HG03571 (cell line): Measurements from ENCODE around the gene KLHDC9.
"Not testable (repeated sequence)": the region's sequence is repeated elsewhere in the genome, so short reads cannot be mapped to it uniquely, and the experiment has no call there.

Experiments
- ATAC-seq: cut with Tn5 transposase; IDR thresholded peaks from one replicate; pipeline ENCODE4 v1.9.1; 2021; ENCODE audit not compliant: unreplicated experiment

Gene KLHDC9, protein sequence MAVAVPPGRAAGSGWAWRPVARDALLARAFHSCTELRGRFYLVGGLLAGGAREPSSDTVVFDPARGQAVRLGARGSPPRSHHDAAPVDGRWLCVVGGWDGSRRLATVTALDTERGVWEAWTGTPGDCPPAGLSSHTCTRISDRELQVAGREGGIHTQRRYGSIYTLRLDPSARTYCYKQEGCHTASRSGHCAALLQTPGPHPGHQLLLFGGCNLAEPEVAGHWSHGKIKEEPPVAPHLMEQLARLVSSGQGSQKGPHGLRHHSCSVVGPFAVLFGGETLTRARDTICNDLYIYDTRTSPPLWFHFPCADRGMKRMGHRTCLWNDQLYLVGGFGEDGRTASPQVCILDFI

DNA sequence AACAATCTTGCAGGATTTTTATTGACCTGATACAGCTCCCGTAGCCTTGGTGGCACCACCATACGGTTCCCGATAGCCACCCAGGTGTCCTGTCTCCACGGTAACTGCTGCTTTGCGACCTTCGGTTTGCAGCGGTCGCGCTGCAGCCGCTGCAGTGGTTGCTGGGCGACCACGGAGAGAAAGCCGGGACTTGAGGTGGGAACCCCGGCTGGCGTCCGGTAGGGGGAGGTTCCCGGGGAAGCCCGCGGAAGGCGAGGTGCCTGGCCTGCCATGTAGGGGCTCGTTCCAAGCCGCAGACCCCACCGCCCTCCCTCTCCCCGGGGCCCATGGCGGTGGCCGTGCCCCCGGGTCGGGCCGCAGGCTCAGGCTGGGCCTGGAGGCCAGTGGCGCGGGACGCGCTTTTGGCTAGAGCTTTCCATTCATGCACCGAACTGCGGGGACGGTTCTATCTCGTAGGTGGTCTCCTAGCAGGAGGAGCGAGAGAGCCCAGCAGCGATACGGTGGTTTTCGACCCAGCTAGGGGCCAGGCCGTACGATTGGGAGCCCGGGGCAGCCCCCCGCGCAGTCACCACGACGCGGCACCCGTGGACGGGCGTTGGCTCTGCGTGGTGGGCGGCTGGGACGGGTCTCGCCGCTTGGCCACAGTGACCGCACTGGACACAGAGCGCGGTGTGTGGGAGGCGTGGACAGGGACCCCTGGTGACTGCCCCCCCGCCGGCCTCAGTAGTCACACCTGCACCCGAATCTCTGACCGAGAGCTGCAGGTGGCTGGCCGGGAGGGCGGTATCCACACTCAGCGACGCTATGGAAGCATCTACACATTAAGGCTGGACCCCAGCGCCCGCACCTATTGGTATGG is at the start of gene KLHDC9:
TSS of gene KLHDC9 (plus strand) at position 152 of the 859 bp plus-strand sequence. CDS start at position 327, 175 bp downstream.
- ATAC-seq, result peak; percentile 51

DNA sequence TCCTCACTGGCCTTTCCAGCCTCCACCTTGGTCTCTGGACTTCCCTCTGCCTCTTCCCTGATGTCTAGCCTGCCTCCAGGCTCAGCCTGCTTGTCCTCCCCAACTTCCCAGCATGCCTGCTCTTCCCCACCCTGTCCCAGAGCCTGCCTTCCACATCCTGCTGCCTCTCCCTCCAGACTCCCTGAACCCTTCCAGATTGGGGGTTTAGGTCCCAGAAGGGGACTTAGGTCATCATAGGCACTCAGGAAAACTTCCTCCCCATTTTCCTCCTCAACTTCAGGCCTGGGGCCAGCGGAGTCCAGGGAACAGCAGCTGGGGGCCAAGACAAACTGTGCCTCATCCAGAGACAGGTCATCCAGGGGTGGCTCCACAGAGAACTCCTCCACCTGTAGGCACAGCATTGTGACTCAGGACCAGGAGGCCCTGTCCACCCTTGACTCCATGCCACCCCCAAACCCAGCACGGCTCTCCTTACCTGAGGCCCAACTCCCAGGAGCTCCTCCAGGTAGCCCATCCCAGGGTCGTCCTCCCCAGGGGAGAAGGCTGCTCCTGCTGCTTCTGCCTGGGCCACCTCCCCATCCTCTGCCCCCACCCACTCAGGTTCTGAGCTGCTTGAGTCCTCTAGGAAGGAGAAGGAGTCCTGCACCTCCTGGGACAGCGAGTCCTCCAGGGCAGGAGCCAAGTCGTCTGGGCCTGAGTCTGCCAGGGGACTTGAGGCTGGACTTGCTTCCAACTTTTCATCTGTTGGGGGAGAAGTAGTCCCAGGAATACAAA is 49.0 kb upstream of the KLHDC9 start:
- no peak for ATAC-seq

DNA sequence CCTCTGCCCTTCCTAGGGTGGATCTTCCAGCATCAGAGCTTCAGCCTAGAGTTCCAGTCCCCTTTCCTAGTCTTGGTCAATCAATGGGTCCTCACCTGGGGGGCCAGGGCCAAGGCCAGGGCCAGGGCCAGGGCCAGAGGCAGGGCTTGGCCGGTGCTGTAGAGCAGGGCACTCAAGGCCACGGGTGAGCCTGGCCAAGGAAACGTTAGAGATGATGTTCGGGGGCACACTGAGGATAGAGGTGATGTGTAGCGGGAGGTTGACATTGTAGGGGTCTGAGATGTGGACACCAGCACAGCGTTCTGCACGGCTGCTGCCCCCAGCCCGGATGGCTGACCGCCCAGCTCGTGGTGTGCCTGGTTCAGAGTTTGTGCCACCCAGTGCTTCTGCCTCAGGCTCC is 46.9 kb upstream of the KLHDC9 start:
- ATAC-seq, result no peak

DNA sequence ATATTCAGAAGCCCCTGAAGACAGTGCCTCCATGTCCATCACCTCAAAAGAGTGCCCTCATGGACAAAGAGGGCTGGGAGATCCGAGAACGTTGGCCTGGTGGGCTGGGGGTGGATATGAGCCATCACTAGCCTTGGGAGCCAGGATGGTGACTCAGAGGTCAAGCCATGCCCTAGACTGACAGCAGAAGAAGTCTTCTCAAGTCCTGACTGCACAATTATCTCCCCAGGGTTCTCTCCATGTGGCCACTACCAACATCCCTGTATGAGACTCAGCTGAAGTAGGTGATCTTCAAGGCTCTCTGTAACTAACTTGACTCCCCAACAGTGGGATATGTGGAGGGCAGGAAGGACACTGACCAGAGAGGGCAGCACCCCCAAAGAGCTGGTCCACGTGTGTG is 45.3 kb upstream of the KLHDC9 start:
- ATAC-seq, result no peak

DNA sequence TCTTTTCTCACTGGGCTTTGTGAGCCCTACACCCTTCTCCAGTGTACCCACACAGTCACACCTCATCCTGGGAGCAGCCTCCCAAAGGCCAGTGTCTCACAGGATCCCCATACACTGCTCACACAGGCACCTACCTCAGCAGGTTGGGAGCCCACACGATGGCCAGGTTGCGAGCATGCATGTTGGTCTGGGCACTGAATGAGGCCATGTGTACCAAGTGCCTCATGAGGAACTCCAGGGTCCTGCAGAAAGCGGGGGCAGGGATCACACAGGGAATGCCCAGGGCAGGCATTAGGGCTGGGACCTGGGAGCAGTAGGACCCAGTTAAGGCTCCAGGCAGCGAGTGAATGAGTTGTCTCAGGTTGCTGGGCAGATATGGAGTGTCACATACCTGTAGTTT is 43.9 kb upstream of the KLHDC9 start:
- ATAC-seq, result no peak

DNA sequence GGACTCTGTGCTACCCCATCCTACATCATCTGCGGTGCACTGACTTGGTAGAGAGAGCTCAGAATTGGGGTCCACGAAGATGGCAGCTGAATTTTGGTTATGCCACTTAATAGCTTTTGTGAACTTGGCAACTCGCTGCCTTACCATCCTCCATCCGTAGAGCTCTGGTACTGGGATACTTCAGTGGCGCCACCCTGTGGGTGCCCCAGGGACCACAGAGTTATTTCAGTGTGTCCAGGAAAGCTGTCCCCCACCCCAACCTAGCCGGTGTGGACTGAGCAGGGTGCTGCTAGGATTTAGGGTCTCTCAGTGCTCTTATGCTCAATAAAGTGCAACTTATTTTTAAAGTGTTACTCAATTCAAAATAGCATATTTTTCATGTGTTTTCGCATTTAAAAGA is 43.4 kb upstream of the KLHDC9 start:
- ATAC-seq, result no peak

DNA sequence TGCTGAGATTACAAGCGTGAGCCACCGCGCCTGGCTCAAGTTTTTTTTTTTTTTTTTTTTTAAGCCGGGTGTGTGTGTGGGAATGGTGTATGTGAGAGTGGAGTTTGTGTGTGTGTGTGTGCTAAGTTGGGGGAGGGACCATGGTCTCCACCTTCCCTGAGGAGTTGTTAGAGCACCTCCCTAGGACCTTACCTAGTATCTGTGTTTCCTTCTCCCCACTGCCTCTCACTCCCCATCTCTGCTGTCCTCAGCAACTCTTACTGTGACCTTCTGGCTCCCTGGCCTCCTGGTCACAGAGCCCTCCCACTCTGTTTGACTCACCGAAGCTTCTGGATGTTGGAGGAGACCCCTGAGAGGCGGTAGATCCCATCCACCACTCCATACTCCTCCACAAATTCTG is 38.9 kb upstream of the KLHDC9 start:
- no peak for ATAC-seq

DNA sequence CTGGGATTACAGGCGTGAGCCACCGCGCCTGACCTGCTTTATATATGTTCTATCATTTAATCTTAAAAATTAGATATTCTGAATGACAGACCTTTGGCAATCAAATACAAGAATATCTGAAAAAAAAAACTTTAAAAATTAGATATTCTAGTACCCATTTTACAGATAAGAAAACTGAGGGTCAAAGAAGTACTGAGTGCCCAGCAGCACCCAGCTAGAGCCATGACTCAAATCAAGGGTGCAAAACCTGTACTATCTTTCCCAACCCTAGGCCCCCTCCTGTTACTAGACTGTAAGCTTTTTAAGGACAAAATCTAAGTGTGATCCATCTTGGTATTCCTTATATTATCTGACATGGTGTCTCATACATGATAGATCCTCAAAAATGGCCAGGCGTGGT is 36.7 kb upstream of the KLHDC9 start:
- no peak for ATAC-seq

DNA sequence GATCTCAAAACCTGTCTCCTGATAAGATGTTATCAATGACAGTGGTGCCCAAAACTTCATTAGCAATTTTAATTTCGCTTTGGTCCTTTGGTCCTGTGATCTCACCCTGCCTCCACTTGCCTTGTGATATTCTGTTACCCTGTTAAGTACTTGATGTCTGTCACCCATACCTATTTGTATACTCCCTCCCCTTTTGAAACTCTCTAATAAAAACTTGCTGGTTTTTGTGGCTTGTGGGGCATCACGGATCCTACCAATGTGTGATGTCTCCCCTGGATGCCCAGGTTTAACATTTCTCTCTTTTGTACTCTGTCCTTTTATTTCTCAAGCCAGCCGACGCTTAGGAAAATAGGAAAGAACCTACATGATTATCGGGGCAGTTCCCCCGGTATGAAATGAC is 34.2 kb upstream of the KLHDC9 start:
- not testable (repeated sequence) for ATAC-seq

DNA sequence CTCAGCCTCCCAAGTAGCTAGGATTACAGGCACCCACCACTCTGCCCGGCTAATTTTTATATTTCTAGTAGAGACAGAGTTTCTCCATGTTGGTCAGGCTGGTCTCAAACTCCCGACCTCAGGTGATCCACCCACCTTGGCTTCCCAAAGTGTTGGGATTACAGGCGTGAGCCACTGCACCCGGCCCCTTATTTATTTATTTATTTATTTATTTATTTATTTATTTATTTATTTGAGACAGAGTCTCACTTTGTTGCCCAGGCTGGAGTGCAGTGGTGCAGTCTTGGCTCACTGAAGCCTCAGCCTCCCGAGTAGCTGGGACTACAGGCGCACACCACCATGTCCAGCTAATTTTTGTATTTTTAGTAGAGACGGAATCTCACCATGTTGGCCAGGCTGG is 32.5 kb upstream of the KLHDC9 start:
- ATAC-seq, result not testable (repeated sequence)

DNA sequence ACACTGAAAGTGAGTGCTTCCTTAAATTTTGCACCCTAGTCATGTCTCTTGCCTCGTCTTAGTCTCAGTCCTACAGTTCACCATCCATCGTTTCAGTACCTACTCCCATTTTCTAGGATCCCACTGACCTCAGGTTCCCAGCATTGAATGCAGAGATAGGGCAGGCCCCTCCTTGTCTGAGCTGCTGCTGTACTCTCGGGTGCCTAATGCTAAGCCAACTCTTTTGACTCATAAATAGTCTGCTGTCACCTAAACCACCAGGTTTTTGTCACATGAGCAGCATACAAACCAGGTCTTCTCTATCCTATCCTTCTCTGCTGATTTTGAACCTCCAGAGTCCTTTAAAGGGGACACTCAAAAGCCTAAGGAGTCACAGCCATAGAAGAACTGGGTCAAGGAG is 31.5 kb upstream of the KLHDC9 start:
- no peak for ATAC-seq

DNA sequence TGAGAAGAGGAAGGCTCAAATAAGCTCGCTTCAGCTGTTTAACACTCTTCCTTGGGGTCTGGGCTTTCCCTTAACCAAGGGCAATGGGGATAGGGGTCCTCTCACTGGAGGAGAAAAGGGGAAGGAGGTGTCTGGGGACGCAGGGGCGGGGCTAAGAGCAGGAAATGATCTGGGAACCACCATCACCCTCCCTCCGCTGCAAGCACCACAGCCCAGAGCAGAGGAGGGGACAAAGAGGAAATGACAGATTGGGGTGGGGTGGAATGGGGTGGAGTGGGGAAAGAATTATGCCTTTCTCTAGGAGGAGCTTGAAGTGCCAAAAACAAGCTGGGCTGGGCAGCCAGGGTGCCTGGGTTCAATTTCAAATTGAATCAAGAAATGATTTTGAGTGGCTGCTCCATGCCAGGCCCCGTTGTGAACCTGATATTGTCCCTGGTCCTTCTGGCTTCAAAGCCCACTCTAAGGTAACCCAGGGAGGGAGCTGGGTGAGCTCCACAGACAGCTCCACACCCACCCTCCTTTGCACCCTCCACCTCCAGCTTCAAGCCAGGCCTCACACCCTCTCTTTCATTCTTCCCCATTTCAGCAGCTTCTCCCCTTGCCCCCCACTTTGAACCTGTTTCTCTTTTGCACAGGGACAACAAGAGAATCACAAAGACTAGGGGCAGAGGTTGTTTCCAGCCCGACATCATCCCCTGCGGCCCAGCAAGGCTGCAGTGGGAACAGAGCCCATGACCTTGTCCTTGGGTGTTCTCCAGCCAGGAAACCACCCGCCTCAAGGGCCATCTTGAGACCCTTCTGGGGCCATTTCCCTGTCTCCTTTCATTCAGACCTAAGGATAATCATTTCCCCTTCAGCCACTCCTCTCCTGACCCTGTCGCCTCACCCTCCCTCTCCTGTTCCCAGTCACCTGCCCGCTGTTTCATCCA is 29.6 kb upstream of the KLHDC9 start:
- ATAC-seq, result peak; percentile 52

DNA sequence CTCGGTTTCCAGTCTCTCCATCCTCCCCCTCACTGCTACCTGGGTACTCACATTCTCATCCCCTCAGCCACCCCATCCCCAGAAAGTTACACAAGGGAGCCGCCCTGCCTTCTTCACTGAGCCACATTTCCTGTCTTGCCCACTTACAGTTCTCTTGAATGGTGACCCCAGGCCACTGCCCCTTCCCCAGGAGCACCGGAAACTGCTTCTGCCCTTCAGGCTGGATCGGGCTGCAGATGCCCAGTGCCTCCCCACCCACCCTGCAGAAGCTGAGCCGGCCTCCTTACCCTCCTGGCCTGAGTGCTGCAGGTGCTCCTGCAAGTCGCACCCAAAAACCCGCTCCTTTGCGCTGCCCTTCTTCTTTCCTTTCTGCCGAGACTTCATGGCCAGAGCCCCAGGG is 28.9 kb upstream of the KLHDC9 start:
- ATAC-seq, result no peak

DNA sequence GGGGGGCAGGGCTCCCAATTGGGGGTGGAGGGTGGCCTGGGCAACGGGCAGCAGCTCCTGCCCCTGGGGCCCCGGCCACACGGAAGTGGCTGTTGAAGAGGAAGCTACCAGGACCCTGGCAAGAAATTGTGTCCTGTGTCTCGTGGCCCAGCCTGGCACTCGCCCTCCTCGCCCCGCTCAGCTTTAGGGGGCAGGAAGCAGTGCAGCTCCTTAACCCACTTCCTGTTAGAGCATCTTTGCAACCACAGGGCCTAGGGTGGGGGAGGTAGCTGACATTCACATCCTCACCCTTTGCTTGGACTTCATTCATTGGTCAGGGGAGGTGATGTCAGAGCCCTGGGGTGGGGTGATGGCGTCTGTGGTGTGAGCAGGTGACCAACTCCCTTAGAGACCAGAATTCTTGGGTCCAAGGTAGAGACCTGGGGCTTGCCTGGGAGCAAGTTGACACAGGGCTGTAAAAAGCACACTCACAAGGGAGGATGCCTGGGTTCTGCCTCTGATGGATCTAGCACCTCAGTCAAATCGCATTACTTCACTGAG is 28.4 kb upstream of the KLHDC9 start, which contains the start of gene ARHGAP30:
TSS of gene ARHGAP30 (minus strand) at position 161 of the 540 bp plus-strand sequence. CDS start 267 bp downstream, outside the sequence.
- ATAC-seq, result peak; percentile 85

DNA sequence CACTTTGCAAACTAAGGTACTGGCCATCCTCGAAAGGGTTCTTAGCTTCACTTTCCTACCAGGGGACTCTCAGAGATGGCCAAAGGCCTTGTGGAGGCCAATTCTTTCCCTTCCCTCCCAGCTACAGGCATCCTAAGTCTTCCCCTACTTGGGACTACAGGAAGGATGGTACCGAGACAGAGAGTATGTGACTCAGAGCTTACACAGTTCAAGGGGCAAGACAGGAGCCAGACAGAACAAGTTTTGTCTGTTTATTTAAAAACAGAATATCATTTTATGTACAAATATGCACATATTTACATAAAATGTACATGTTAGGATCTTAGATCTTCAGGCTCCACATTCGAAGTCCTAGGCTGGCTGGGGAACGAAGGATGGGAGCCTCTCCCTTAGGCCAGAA is 27.4 kb upstream of the KLHDC9 start:
- no peak for ATAC-seq

DNA sequence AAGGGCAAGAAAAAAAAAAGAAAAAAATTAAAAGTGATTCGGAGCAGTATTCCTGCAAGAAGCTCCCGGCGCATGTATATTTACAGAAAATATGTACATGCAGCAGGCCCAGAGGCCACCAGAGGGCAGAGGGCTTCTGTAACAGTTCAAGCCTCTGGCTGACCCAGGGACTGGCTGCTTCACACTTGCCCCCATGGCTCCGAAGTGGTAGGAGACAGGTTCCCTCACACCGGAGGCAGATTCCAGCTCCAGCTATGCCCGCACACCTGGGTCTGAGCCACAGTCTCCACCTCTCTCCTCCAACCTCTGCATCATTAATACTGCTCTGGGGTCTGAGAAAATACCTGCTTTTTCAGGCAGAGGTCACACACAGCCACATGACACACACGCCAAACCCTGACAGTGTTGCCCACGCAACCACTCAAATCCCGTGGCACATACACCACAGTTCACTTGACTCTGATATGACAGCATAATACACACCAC is 26.2 kb upstream of the KLHDC9 start:
- no peak for ATAC-seq

DNA sequence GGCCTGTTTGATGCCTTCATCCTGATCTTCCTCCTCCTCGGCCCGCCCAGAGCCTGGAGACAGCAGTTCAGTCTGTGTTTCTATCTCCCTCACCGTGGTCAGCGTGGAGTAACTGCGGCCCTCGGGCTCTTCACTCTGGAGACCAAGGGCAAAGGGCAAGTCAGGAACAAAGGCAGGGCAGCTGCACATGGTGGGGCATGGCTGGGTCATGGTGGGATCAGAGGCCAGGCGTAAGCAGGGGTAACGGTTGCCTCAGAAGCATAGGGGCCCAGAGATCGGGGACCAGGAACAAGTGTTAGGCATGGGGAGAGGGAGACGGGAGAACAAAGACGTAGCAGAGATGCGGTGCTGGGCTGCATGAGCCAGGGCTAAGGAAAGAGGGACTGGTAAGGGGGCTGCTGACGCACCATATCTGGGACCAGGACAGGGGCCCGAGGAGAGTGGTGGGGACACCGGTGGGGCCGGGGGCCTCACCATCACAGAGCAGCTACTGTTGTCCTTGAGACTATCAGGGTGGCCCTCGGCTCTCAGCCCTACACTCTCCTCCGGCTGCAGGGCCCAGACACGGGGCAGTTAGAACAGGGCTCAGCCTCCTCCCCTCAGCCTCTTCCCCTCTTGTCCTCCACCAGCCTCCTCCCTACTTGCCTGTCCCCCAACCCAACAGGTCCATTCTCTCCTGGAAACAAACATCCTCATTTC is 25.3 kb upstream of the KLHDC9 start:
- ATAC-seq, result no peak

DNA sequence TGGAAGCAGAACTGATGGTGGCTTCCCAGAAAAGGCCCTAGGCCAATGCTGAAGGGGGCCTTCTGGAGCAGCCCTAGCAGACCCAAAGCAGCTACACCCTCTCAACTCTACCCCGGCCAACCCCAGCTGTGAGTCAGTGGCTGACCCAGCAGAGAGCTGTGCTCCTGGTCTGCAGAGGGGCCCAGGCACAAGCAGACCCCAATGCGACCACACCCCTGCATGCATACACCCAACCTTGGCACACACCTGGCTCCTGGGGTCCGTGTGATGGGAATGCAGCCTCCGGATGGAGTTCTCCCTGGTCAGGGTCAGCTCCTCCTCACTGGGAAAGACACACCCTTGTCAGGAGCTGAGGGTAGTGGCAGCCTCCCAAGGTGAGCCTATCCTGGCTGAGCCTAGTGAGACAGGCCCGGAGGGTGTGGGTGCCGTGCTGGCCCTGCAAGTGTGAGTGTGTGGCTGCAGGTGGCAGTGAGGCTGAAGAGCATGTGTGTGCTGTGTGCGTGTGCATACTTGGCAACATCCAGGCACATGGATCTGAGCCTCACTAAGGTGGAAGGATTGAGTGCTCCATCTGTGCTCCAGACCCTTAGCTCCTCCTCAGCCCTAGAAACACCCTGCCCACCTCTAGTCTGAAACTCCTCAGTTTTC is 24.6 kb upstream of the KLHDC9 start:
- ATAC-seq, result no peak
